Ishikawa (cell line): ENCODE data around the gene CDK19.

Experiments used
- CEBPB ChIP-seq: IDR thresholded peaks from 2 replicates; pipeline ENCODE4 v1.6.1; 2012
- CREB1 ChIP-seq: IDR thresholded peaks from 2 replicates; pipeline ENCODE4 v1.6.1; 2012; ENCODE audit warnings: low read depth
- EGR1 ChIP-seq: IDR thresholded peaks from 2 replicates; pipeline ENCODE4 v1.6.1; 2012
- EP300 ChIP-seq: IDR thresholded peaks from 2 replicates; pipeline ENCODE4 v1.6.1; 2012; ENCODE audit warnings: borderline replicate concordance
- FOXM1 ChIP-seq: IDR thresholded peaks from 2 replicates; pipeline ENCODE4 v1.6.1; 2012; ENCODE audit warnings: low read depth, borderline replicate concordance
- NFIC ChIP-seq: IDR thresholded peaks from 2 replicates; pipeline ENCODE4 v1.6.1; 2012
- RAD21 ChIP-seq: IDR thresholded peaks from 2 replicates; pipeline ENCODE4 v1.6.1; 2012; ENCODE audit warnings: low read depth
- TAF1 ChIP-seq: IDR thresholded peaks from 2 replicates; pipeline ENCODE4 v1.6.1; 2012; ENCODE audit warnings: low read depth, mild to moderate bottlenecking
- TCF12 ChIP-seq: IDR thresholded peaks from 2 replicates; pipeline ENCODE4 v1.6.1; 2012; ENCODE audit warnings: low read depth
- TEAD4 ChIP-seq: IDR thresholded peaks from 2 replicates; pipeline ENCODE4 v1.6.1; 2012
- YY1 ChIP-seq: IDR thresholded peaks from 2 replicates; pipeline ENCODE4 v1.6.1; 2012; ENCODE audit warnings: low read depth
- ZBTB7A ChIP-seq: IDR thresholded peaks from 2 replicates; pipeline ENCODE4 v1.6.1; 2012; ENCODE audit warnings: low read depth
- TF ChIP-seq, protein P1 (sequence below): IDR thresholded peaks from 2 replicates; pipeline ENCODE4 v1.6.1; 2012
- TF ChIP-seq, protein P2 (sequence below): IDR thresholded peaks from 2 replicates; pipeline ENCODE4 v1.6.1; 2012
- TF ChIP-seq, protein P3 (sequence below): IDR thresholded peaks from 2 replicates; pipeline ENCODE4 v1.6.1; 2012; ENCODE audit warnings: low read depth, mild to moderate bottlenecking

The CDK19 gene

DNA sequence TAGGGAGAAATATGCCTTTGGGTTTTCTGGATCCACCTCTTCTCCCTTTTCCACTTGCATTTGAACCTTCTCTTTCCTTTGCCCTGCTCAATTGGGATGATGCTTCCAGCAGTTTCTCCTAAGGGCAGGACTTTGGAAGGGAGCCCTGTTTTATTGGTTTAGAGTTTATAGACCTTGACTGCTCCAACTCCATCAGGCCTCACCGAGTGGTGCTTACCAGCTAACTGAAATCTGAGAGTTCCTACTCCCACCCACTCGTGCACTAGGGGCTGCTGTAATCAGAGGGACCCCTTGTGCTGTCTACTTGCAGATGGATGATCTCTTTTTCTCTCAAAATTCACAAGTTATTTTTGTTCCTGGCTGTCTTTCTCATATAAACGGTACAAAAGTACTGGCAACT, 217.5 kb downstream of the CDK19 start:
- TF ChIP-seq, protein P1, sequence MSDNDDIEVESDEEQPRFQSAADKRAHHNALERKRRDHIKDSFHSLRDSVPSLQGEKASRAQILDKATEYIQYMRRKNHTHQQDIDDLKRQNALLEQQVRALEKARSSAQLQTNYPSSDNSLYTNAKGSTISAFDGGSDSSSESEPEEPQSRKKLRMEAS: no peak

DNA sequence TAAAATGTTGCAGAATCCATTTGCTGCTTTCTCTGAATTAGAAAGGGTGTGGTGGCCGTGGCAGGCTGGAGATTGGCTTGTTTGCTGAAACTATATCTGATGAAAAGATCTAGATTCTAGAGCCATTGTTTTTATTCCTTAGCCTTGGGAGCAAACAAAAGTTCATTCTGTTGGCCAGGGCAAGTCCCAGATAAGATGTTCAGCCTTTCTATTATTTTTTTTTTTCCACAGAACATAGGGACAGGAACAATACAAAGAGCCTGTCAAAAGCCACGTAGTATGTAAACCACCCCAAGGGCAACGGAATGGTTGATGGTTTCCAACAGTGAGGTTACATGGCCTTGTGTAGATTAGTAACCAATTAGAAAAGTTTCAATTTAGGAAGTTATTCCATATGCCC, 218.9 kb downstream of the CDK19 start:
- no peak for TF ChIP-seq ZBTB7A
- no peak for TF ChIP-seq EGR1
- TF ChIP-seq FOXM1: no peak
- TF ChIP-seq TAF1: no peak

DNA sequence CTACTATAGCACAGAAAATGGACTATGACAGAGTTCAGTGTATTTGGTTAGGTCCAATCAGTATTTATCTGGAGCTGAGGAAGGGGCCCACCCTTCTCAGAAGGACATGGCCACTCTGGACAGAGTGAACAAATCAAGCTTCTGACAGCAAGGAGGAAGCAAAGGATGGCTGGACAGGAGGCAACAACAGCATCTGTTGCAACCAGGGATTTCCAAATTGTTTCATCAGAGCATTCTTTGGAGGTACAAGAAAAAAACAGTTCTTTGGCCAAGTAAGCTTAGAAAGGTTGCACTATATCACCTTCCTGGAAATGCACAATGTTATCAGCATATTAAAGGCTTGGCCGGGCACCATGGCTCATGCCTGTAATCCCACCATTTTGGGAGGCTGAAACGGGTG, 220.2 kb downstream of the CDK19 start:
- TF ChIP-seq NFIC: no peak
- no peak for TF ChIP-seq TCF12
- no peak for TF ChIP-seq TAF1
- TF ChIP-seq, protein P2, sequence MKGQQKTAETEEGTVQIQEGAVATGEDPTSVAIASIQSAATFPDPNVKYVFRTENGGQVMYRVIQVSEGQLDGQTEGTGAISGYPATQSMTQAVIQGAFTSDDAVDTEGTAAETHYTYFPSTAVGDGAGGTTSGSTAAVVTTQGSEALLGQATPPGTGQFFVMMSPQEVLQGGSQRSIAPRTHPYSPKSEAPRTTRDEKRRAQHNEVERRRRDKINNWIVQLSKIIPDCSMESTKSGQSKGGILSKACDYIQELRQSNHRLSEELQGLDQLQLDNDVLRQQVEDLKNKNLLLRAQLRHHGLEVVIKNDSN: no peak
- TF ChIP-seq, protein P3, sequence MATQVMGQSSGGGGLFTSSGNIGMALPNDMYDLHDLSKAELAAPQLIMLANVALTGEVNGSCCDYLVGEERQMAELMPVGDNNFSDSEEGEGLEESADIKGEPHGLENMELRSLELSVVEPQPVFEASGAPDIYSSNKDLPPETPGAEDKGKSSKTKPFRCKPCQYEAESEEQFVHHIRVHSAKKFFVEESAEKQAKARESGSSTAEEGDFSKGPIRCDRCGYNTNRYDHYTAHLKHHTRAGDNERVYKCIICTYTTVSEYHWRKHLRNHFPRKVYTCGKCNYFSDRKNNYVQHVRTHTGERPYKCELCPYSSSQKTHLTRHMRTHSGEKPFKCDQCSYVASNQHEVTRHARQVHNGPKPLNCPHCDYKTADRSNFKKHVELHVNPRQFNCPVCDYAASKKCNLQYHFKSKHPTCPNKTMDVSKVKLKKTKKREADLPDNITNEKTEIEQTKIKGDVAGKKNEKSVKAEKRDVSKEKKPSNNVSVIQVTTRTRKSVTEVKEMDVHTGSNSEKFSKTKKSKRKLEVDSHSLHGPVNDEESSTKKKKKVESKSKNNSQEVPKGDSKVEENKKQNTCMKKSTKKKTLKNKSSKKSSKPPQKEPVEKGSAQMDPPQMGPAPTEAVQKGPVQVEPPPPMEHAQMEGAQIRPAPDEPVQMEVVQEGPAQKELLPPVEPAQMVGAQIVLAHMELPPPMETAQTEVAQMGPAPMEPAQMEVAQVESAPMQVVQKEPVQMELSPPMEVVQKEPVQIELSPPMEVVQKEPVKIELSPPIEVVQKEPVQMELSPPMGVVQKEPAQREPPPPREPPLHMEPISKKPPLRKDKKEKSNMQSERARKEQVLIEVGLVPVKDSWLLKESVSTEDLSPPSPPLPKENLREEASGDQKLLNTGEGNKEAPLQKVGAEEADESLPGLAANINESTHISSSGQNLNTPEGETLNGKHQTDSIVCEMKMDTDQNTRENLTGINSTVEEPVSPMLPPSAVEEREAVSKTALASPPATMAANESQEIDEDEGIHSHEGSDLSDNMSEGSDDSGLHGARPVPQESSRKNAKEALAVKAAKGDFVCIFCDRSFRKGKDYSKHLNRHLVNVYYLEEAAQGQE: no peak
- TF ChIP-seq, protein P1: no peak
- no peak for TF ChIP-seq CREB1

DNA sequence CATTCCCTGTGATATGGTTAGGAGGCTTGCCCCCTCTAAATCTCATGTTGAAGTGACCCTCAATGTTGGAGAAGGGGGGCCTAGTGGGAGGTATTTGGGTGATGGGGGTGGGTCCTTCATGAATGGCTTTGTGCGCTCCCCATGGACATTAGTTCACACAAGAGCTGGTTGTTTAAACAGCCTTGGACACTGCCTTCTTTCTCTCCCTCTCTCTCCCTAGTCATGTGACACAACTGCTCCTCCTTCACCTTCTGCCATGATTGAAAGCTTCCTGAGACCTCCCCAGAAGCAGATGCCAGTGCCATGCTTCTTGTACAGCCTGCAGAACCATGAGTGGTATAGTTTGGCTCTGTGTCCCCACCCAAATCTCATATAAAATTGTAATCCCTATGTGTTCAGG, 221.6 kb downstream of the CDK19 start:
- TF ChIP-seq, protein P1: no peak
- TF ChIP-seq NFIC: no peak
- TF ChIP-seq EGR1: no peak
- TF ChIP-seq, protein P2: 0 out of 2 replicates have a peak, but pooled peaks have one; percentile 32
- TF ChIP-seq FOXM1: no peak
- TF ChIP-seq TAF1: no peak
- no peak for TF ChIP-seq TCF12
- TF ChIP-seq RAD21: no peak
- TF ChIP-seq, protein P3: no peak

DNA sequence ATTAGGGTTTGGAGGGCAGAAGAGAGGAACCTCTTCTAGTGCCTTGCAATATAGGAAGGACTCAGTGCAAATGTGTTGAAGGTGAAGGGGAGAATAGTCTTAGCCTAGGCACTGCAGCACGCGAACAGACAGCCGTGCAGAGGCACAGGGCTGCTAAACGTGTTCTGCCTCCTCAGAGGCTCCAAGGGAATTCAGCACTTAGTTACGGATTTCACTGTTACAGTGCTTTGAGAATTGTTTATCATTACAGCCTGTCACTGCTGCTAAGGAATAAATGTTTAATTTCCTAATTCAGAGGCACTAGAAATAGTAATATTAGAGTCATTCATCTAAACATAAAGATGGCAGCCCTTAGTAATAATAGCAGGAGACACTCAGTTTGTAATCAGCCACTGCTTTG, 222.5 kb downstream of the CDK19 start:
- TF ChIP-seq, protein P2: no peak
- TF ChIP-seq EP300: no peak
- TF ChIP-seq, protein P3: no peak
- TF ChIP-seq, protein P1: no peak
- TF ChIP-seq TEAD4: no peak
- TF ChIP-seq TAF1: no peak
- TF ChIP-seq TCF12: no peak
- no peak for TF ChIP-seq YY1
- no peak for TF ChIP-seq RAD21
- no peak for TF ChIP-seq ZBTB7A
- no peak for TF ChIP-seq FOXM1
- TF ChIP-seq NFIC: no peak
- TF ChIP-seq CREB1: no peak
- no peak for TF ChIP-seq EGR1
- TF ChIP-seq CEBPB: no peak
